ENCODE data around the gene A2M.

Gene A2M

DNA sequence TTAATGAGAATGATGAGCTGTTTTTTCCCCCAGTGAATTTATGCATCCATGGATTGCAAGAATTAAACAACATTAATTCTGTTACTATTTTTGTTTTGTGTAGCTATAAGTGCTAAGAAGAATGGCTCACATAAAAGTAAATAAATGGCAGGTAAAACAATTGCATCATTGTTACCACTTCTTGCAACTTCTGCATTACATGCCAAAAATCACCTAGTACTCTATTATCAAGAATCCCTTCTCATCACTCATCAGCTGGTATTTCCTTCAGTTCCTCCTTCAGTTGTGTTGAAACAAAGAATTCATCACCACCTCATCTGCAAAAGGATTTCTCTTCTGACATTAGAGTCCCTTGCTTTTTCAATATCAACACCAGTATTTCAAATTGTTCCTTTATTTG is 773 bp downstream of the A2M start:
- Histone ChIP-seq H3F3A (ENCODE audit: insufficient read depth, low read length) (no peaks in the 10 kb centered on the region), H3K4me1 (ENCODE audit: low read length) (peaks cover 9% of the 10 kb centered on the region; the same call in 1 of the 2 replicates), H3K27me3 (replicated peaks; ENCODE audit: insufficient read depth, low read length) (no peaks in the 10 kb centered on the region), H3K9ac (ENCODE audit: low read length) (no peak overlapping the region), H3K79me2 (ENCODE audit: low read length) (no peaks in the 10 kb centered on the region), H3K36me3 (replicated peaks; ENCODE audit: insufficient read depth, low read length) (no peaks in the 10 kb centered on the region), H4K20me1 (ENCODE audit: insufficient read depth, low read length) (no peaks in the 10 kb centered on the region), H3K9me3 (replicated peaks; ENCODE audit: insufficient read depth, low read length) (no peaks in the 10 kb centered on the region), H3K4me2 (ENCODE audit: low read depth, low read length) (no peak overlapping the region), H3K9me2 (replicated peaks; ENCODE audit: insufficient read depth, low read length) (no peaks in the 10 kb centered on the region), H3K27ac (ENCODE audit: low read length) (no peak overlapping the region), H3K4me3 (ENCODE audit: low read length) (no peak overlapping the region), H2AFZ (ENCODE audit: low read length) (no peak overlapping the region)
- TF ChIP-seq EZH2 (optimal IDR thresholded peaks at IDR 0.05; ENCODE audit: low read depth, low read length) = no peak
- TF ChIP-seq, protein P1, sequence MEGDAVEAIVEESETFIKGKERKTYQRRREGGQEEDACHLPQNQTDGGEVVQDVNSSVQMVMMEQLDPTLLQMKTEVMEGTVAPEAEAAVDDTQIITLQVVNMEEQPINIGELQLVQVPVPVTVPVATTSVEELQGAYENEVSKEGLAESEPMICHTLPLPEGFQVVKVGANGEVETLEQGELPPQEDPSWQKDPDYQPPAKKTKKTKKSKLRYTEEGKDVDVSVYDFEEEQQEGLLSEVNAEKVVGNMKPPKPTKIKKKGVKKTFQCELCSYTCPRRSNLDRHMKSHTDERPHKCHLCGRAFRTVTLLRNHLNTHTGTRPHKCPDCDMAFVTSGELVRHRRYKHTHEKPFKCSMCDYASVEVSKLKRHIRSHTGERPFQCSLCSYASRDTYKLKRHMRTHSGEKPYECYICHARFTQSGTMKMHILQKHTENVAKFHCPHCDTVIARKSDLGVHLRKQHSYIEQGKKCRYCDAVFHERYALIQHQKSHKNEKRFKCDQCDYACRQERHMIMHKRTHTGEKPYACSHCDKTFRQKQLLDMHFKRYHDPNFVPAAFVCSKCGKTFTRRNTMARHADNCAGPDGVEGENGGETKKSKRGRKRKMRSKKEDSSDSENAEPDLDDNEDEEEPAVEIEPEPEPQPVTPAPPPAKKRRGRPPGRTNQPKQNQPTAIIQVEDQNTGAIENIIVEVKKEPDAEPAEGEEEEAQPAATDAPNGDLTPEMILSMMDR (IDR thresholded peaks at IDR 0.05; ENCODE audit: low read length) = no peak
- no peak for TF ChIP-seq EZH2phosphoT487 (IDR thresholded peaks at IDR 0.05; ENCODE audit: low read length)
- no peak for DNase-seq

GRCh38 chr12:9113987-9114309 is 1.8 kb downstream of the A2M start:
- no peaks in the 10 kb centered on the region for H4K20me1 ChIP-seq (ENCODE audit: insufficient read depth, low read length)
- H3K9ac ChIP-seq (ENCODE audit: low read length) = no peak overlapping the region
- H3K27me3 ChIP-seq (replicated peaks; ENCODE audit: insufficient read depth, low read length) = no peaks in the 10 kb centered on the region
- H3K4me3 ChIP-seq (ENCODE audit: low read length) = no peak overlapping the region
- no peaks in the 10 kb centered on the region for H3K9me2 ChIP-seq (replicated peaks; ENCODE audit: insufficient read depth, low read length)
- no peaks in the 10 kb centered on the region for H3K9me3 ChIP-seq (replicated peaks; ENCODE audit: insufficient read depth, low read length)
- no peak overlapping the region for H2AFZ ChIP-seq (ENCODE audit: low read length)
- no peak overlapping the region for H3K4me2 ChIP-seq (ENCODE audit: low read depth, low read length)
- H3K79me2 ChIP-seq (ENCODE audit: low read length) = no peaks in the 10 kb centered on the region
- H3K4me1 ChIP-seq (ENCODE audit: low read length) = peaks cover 9% of the 10 kb centered on the region; the same call in 1 of the 2 replicates
- no peaks in the 10 kb centered on the region for H3K36me3 ChIP-seq (replicated peaks; ENCODE audit: insufficient read depth, low read length)
- TF ChIP-seq, protein P1 (IDR thresholded peaks at IDR 0.05; ENCODE audit: low read length) = no peak
- TF ChIP-seq EZH2 (optimal IDR thresholded peaks at IDR 0.05; ENCODE audit: low read depth, low read length) (no peak), EZH2phosphoT487 (IDR thresholded peaks at IDR 0.05; ENCODE audit: low read length) (no peak)
- no peak for DNase-seq
- no peaks in the 10 kb centered on the region for H3F3A ChIP-seq (ENCODE audit: insufficient read depth, low read length)
- no peak overlapping the region for H3K27ac ChIP-seq (ENCODE audit: low read length)

GRCh38 chr12:9113296-9113986 is 2.3 kb downstream of the A2M start:
- no peak for DNase-seq
- Histone ChIP-seq H3K27me3 (replicated peaks; ENCODE audit: insufficient read depth, low read length) (no peaks in the 10 kb centered on the region), H3K36me3 (replicated peaks; ENCODE audit: insufficient read depth, low read length) (no peaks in the 10 kb centered on the region), H3K4me3 (ENCODE audit: low read length) (no peak overlapping the region), H2AFZ (ENCODE audit: low read length) (no peak overlapping the region), H3K9me2 (replicated peaks; ENCODE audit: insufficient read depth, low read length) (no peaks in the 10 kb centered on the region), H3K79me2 (ENCODE audit: low read length) (no peaks in the 10 kb centered on the region), H4K20me1 (ENCODE audit: insufficient read depth, low read length) (no peaks in the 10 kb centered on the region), H3K4me1 (ENCODE audit: low read length) (peaks cover 9% of the 10 kb centered on the region; the same call in 1 of the 2 replicates), H3K4me2 (ENCODE audit: low read depth, low read length) (no peak overlapping the region), H3F3A (ENCODE audit: insufficient read depth, low read length) (no peaks in the 10 kb centered on the region), H3K27ac (ENCODE audit: low read length) (no peak overlapping the region), H3K9me3 (replicated peaks; ENCODE audit: insufficient read depth, low read length) (no peaks in the 10 kb centered on the region), H3K9ac (ENCODE audit: low read length) (no peak overlapping the region)
- TF ChIP-seq, protein P1 (IDR thresholded peaks at IDR 0.05; ENCODE audit: low read length) = no peak
- TF ChIP-seq EZH2 (optimal IDR thresholded peaks at IDR 0.05; ENCODE audit: low read depth, low read length) (no peak), EZH2phosphoT487 (IDR thresholded peaks at IDR 0.05; ENCODE audit: low read length) (no peak)
